GM18868 (cell line): ENCODE results near the gene SCFD2.
"Not testable (repeated sequence)": the region's sequence is repeated elsewhere in the genome, so short reads cannot be mapped to it uniquely, and the experiment has no call there.

Experiments used
- ATAC-seq: cut with Tn5 transposase; IDR thresholded peaks from one replicate; pipeline ENCODE4 v1.9.1; 2021; ENCODE audit warnings: mild to moderate bottlenecking, moderate library complexity; ENCODE audit not compliant: unreplicated experiment

Gene SCFD2

DNA sequence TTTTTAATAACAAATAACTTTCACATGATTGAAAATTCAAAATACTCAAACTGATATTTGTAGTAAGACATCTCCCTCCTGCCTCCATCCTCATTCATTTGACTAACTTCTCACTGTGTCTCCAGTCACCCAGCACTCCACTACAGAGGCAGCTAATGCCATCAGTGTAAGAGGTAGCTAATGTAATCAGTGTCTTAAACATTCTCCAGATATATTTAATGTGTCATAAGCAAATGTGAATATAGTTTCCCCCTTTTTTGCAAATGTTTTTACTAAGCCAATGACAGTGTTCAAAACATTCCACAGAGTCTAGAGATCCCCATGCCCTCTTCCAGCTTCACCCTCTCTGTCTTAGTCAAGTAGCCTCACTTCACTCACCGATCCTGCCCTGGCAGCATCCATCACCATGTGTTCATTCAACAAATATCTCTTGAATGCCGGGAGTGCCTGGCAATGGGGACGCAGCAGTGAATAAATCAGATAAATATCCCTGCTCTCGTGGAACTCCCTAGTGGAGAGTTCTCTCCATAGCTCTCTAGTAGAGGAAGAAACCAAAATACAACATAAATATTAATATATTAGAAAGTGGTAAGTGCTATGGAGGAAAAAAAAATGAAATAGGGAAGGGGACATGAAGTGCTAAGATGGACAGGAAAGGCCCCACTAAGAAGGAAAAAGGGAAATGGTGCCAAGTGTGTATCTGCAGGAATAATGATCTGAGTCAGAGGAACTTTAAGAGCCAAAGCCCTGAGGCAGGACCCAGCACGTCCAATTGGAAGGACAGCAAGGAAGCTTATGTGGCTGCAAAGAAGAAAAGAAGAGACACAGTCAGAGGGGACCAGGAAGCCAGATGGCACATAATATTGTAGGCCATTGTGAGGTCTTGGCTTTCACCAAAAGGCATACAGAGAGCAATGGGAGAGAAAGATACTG is 18.7 kb downstream of the SCFD2 start:
- ATAC-seq: no peak

DNA sequence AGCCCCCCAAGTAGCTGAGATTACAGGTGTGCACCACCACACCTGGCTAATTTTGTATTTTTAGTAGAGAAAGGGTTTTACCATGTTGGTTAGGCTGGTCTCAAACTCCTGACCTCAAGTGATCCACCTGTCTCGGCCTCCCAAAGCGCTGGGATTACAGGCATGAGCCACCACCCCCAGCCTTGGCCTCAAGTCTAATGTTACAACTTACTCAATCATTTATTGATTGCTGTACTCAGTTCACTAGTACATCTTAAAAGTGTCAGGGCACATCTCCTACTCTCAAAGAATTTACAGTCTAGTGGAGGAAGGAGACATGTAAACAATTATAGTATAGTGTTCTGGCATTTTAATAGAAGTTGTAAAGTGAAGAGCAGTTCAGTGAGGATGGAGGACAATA is 19.5 kb downstream of the SCFD2 start:
- ATAC-seq: not testable (repeated sequence)

DNA sequence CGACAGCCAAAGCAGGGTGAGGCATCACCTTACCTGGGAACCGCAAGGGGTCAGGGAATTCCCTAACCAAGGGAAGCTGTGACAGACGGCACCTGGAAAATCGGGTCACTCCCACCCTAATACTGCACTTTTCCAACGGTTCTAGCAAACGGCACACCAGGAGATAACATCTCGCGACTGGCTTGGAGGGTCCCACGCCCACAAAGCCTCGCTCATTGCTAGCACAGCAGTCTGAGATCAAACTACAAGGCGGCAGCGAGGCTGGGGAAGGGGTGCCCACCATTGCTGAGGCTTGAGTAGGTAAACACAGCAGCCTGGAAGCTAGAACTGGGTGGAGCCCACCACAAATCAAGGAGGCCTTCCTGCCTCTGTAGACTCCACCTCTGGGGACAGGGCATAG is 25.7 kb downstream of the SCFD2 start:
- ATAC-seq: not testable (repeated sequence)

DNA sequence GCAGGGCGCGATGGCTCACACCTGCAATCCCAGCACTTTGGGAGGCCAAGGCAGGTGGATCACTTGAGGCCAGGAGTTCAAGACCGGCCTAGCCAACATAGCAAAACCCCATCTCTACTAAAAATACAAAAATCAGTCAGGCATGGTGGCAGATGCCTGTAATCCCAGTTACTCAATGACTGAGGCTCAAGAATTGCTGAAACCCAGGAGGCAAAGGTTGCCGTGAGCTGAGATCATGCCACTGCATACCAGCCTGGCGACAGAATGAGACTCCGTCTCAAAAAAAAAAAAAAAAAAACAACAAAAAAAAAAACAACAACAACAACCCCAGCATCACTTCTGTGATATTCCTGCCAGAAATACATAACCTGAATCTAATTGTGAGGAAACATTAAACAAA is 30.9 kb downstream of the SCFD2 start:
- not testable (repeated sequence) for ATAC-seq

DNA sequence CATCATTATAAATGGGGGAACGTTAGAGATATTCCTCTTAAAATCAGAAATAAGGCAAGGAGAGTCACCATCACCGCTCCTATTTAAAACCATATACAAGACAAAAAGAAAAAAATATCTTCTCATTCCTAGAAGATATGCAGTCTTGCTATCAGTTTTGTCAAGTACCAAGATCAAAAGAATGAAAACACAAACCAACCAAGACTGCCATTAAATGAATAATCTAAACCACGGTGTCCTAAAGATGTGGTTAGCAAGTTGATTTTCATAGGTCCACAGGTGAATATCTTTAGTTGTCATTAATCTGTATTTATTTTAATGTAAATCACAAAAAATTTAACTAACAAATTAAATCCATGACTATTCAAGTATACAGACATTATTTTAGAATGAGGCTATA is 39.3 kb downstream of the SCFD2 start:
- ATAC-seq: no peak

DNA sequence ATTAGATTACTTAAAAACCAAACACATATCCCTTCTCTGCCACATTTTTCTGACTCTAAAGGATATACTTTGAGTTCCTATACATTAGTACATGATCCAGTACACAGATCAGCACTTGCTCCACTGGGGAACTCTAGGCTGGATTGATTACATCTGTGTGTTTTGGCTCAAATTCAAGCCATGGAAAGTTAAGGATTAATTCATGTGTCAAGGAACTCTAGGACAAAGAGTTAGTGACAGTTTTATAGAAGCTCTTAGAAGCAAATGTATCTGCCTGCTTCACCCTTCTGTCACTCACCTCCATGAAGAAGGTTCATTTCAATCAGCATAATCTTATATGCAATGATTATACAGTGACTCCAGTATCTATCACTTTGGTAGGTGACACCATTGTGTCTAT is 43.2 kb downstream of the SCFD2 start:
- ATAC-seq: no peak

DNA sequence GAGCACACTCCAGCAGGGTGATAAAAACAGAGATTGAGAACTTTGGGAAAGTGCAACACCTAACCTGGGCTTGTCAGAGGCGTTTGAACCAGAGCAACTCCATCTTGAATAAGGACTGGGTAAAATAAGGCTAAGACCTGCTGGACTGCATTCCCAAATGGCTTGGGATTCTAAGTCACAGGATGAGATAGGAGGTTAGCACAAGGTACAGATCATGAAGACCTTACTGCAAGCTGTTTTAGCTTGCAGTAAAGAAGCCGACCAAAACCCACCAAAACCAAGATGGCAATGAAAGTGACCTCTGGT is 43.9 kb downstream of the SCFD2 start:
- no peak for ATAC-seq

DNA sequence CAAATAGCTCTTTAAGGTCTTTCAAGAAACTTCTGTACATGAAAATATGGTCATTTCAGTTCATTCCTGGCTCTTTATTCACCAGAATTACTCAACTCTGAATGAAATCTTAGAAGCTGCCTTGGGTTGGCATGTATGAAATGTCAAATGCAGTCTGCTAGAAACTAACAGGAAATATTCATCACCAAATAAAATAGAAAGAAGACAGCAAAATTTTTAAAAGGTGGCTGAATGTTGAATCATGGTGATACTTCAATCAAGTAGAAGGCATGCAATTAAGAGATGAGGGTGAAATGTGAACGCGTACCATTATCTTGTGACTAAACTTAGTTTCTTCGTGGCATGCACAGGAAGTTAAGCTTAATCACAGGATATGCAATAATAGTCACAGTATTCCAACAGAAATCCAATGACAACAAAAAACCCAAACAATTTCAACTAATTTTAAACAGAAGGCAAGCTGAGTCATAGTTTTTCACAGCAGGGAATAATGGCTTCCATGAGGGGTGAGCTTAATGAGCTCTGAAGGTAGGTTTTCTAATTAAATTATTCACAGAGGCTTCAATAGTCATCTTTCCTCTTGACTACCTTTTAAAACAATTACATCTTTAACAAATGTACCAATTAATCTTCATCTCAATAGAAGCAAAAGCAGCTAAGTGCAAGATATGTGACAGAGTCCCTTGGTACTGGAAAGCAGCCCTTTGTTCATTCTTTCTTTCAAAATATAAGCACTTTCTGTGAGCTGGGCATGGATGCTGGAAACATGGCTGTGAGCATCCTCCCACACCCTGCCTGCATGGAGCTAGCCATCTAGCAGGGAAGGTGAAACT is 44.5 kb downstream of the SCFD2 start:
- ATAC-seq: no peak

DNA sequence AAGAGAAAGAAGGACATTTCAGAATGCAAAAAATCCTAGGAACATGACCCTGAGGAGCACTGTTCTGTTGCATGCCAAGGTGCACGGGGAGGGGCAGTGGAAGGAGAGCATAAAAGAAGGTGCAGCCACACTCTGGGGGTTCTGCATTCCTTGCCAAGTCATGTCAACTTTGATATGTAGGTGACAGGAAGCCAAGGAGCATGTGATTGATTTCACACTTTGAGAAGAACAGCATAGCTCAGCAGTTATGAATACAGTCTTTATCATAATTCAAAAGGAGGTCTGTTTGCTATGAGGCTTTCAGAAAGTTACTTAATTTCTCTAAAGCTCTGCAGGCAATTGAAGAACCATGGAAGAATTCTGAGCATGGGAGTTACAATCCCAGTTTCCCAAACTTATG is 50.6 kb downstream of the SCFD2 start:
- ATAC-seq: no peak

DNA sequence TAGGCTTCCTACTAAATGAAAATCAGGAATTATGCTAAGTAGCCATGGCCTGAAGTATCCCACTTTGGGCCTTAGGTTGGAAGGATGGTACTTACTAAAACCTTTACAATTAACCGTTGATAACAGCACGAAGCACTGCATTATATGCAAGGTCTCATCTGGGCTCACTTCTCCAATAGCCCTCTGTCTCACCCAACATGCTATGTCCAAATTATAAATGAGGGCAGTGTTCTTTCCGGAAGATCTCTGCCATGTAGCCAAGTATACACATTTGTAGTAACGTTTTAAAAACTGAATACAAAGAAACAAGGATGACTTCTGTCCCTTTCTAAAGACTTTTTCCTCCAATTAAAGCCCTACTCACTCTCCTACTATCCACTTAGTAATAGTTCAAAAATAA is 51.6 kb downstream of the SCFD2 start:
- ATAC-seq: no peak

DNA sequence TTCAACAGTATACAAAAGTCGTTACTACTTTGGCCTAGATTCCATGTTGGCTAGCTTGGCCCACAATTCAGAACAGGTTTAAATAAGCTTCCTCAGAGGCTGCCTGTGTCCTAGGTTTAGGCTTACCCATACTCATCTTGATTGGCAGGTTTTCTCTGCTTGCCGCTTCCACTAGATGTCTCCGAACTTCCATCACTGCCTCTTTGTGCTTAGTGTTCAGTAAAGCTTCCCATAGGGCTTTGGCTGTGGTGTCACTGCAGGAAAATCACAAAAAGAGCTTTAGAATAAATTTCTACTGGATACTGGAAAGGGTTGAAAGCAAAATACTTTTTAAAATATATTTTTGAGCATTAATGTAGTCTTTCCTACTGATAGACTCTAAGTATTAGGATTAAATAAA is 52.4 kb downstream of the SCFD2 start:
- ATAC-seq: no peak

DNA sequence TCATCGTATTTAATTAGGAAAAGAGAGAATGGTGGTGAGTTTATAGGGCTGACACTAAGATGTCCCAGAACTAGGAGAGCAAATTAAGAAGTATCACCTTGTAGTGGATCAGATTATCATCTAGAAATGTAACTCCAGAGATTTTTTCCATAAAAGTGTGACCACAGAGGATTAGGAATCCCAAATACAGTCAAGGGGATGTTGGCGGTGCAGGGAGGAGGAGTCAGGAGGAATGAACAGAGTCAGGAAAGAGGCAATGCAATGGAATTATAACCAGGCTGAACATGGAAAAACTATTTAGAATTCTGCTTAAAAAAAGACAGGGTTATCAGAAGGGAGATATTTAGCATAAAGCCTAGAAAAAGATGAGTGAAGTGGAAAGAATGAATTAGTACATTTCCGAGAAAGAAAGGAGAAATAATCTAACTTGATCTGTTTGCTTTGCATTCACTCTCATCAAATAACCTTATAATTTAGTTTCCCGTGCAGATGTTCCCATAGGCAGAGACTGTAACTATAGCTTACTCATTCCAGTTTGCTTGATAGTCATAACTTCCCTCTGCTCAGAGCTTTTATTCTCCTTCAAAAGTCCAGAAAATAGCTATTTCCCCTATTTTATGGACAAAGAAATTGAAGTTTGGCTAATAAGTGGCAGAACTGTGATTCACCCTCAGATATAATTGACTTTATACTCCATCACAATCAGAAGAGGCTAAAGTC is 56.4 kb downstream of the SCFD2 start:
- ATAC-seq: no peak

DNA sequence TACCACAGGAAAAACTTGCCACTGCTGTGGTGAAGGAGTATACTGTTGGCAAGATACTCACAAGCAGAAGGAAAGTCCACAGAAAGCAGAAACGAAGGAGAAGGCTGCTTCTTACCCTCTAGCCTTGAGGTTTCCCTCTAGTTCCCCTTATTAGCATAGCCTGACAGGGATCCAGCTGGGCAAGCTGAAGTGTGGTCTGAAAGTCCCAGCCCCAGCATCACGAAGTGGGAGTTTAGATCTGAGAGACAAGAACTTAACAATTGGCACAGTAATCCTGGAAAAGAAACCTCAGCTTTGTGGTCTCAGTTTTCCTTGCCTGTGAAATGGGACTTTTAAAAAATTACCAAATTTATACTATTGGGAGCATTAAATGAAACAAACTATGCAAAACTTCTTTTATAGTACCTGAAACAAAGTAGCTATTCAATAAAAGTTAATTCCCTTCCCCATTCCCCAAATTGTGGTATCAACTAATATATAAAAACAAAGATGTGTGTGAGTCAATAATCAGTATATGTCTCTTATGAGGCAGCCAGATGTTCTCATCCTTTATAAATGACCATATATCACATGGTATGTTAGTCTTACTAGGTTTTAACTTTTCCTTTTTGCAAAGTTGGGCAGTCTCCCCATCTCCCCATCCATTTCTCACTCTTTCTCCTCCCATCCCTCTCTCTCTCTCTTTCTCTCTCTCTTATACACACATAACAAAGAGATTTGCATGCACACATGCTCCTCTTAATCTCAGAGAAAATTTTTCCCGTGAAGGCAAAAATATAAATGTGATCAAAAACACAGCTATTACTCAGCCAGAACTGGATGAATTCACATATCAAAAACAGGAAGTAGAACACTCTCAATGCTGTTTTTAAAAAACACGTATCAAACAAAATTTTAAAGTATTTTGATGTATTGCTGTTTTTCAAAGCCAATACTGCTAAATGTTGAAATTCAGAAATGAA is 57.8 kb downstream of the SCFD2 start:
- ATAC-seq: peak; percentile 86

DNA sequence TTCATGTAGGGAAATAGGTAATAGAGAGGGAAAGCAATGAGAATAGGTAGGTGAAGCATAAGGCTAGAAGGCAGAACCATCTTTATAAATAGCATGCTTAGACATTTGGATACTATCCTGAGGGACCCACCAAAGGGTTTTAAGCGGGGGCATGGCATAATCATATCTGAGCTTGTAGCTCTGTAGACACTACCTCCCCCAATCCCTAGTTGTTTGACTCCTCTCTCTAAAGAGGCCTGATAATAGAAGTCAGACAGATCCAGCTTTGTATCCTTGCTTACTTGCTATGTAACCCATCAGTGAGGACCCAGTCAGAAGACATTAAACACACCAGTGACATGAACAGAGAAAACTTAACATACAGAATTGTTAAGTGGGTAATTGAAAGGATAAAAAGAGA is 58.7 kb downstream of the SCFD2 start:
- ATAC-seq: no peak

DNA sequence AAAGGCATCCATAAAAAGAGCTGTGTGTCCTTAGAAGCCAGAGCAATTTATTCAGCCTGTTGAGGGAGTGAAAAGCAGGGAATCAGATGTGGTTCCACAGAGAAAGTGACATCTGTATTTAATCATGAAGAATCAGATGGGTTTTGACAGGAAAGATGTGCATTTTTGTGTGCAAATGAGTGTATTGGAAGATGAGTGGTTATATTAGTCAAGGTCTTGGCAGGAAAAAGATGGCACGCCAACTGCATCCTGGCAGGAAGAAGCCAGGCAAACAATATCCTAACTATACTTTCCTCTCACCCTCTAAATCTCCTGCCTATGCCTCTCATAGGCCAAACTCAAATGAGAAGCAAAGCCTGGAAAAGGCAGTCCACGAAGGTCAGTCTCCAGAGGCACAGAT is 59.1 kb downstream of the SCFD2 start:
- ATAC-seq: no peak

DNA sequence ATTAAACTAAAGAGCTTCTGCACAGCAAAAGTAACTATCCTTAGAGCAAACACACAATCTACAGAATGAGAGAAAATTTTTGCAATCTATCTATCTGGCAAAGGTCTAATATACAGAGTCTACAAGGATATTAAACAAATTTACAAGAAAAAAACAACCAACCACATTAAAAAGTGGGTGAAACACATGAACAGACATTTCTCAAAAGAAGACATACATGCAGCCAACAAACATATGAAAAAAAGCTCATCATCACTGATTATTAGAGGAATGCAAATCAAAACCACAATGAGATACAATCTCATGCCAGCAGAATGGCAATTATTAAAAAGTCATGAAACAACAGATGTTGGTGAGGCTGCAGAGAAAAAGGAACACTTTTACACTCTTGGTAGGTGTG is 73.7 kb downstream of the SCFD2 start:
- ATAC-seq: not testable (repeated sequence)

DNA sequence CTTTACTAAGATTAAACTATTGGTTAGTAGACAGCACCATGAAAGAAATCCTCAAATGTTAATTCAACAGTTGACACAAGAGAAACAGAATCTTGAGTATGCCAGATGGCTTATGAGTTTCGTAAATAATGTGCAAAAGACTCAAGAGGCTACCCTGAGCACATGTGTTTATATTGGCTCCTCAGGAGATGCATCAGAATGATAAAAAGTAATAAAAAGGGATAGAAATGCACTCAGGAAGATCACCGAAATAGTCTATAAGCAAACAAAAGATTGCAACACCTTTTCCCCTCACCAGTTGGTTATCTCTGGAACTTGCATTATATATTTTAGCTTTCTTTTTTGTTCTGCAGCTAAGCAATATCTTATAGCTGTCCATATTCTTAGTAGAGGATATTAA is 84.4 kb downstream of the SCFD2 start:
- ATAC-seq: no peak

DNA sequence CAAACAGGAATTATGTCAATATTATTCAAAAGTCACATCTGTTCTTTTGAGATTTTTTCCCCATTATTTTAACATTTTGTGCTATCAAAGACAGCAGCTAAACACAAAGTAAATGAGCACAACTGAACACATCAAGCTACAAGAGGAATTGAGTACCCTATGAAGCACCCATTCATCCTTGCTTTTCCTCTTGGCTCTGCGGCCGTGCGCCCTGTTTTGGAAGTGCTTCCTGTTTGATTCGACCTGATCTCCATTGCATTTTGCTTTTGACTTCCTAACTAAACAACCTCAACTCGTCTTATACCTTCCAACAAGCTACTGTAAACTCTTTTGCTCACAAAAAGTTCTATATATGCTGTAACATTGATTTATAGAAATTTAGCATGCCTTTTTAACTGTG is 85.0 kb downstream of the SCFD2 start:
- ATAC-seq: no peak

DNA sequence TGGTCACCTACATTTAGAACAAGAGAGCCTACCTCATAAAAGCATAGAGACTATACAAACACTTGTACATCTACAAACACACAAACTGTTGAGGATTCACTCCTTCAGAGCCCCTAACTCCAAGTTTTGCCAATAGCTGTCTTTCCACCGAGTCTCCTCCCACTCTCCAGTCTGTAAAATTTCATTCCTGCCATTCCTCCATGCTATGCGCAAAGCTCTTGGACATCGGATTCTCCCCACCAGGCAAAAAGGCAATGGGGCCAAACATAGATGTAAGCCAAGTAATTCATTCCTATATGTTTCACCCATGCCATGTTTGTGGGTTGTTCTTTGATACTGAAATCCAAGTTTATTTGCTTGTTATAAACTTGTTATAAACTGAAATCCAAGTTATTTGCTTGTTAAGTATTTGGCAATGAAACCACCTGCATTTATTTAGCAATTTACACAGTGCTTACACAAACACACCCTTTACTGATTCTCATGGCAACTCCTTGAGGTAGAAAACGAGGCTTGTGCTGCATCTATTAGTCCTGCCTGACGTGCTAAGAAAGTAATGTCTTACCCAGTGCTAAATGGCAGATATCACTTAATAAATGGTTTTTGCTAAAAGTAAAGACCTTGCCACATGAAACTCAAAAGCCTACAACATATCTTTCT is 91.1 kb downstream of the SCFD2 start:
- ATAC-seq: no peak

DNA sequence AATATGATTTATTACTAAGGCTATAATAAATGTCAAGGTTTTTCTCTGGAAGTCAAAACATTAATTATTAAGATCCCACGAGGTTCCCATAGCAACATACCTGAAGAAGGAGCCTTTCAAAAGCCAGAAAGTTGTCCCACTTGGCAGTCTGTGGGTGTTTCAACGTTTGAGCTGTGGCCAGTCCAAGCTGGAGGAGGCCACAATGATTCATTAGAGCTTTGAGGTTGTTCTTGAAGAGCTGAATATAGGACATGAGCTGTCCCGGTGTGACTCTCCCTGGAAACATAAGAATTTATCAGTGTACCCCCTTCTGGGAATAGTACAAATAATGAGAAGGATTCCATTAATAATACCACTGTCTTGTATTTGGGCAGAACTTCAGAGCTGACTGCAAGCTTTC is 92.1 kb downstream of the SCFD2 start:
- ATAC-seq: no peak
